HCT116 (cell line): ENCODE results near the gene PDLIM5. TPM values are rescaled to one million over a fixed set of nuclear protein-coding genes. Genes with fewer than 3 reads are reported as not detected.

Experiments
- ATAC-seq: fragments of 200-7000 bp; cut with Tn5 transposase; 2 replicates; pipeline ENCODE4 v1.9.1; 2020; ENCODE audit warnings: mild to moderate bottlenecking, moderate library complexity
- BruUV-seq: library from RNA; stranded (reverse); fragments of 400-500 nt; replicated peaks from 2 replicates; lab custom pipeline; 2021; lab: Mats Ljungman, UMichigan
- CTCF ChIA-PET: fragments of 300-600 bp; sonication (Branson Sonifier 250); formaldehyde crosslinking; loops from one replicate; lab custom pipeline; 2021; ENCODE audit warnings: antibody characterized with exemption; lab: Charles Lee
- POLR2A ChIA-PET: fragments of 300-600, 350-600 bp; sonication (Branson Sonifier 250); formaldehyde crosslinking; loops from one replicate; lab custom pipeline; 2021; ENCODE audit warnings: antibody characterized with exemption; lab: Charles Lee
- RAD21 ChIA-PET, 2 experiments: fragments of 300-600 bp; sonication (Branson Sonifier 250); formaldehyde crosslinking; loops; one replicate each; lab custom pipeline; 2023; ENCODE audit warnings: low total read pairs in 2 of 2; ENCODE audit not compliant: uncharacterized antibody in 2 of 2, unreplicated experiment in 2 of 2, low non-redundant PET in 1 of 2; lab: Charles Lee
- DNase-seq: peaks from one replicate; pipeline ENCODE4 v3.0.0-alpha.2; 2010; ENCODE audit warnings: low read depth, low spot score
- H2AFZ ChIP-seq: fragments of 200-600 bp; shearing (Covaris generic), sonication (generic); 2 replicates; pipeline ENCODE4 v1.6.1; 2017; ENCODE audit warnings: low read depth, mixed run types, mixed read lengths, antibody characterized with exemption, low read length; ENCODE audit not compliant: poor library complexity, severe bottlenecking
- H3K27ac ChIP-seq: 2 replicates; pipeline ENCODE4 v1.5.1; 2012; ENCODE audit warnings: low read depth, low read length
- H3K27me3 ChIP-seq: fragments of 200-600 bp; sonication (generic); 2 replicates; pipeline ENCODE4 v1.6.1; 2016; ENCODE audit warnings: mixed run types, low read length, mixed read lengths; ENCODE audit not compliant: insufficient read depth
- H3K36me3 ChIP-seq, 2 experiments: fragments of 200-500 bp in 1 of 2; fragments of 200-600 bp in 1 of 2; sonication (Bioruptor generic) in 1 of 2; sonication (generic) in 1 of 2; 2 replicates each; pipeline versions ENCODE4 v1.5.1 to v1.6.1; 2014 to 2016; ENCODE audit warnings: low read length in 2 of 2, inconsistent platforms in 1 of 2, mixed read lengths in 1 of 2, mixed run types in 1 of 2; ENCODE audit not compliant: insufficient read depth in 2 of 2, control insufficient read depth in 1 of 2
- H3K4me1 ChIP-seq, 2 experiments: fragments of 200-600 bp in 1 of 2; sonication (generic) in 1 of 2; 2 replicates each; pipeline versions ENCODE4 v1.5.1 to v1.6.1; 2012 to 2017; ENCODE audit warnings: low read length in 2 of 2, inconsistent platforms in 1 of 2, mild to moderate bottlenecking in 1 of 2, mixed read lengths in 1 of 2, mixed run types in 1 of 2, moderate library complexity in 1 of 2; ENCODE audit not compliant: insufficient read depth in 2 of 2, control insufficient read depth in 1 of 2
- H3K4me2 ChIP-seq: fragments of 200-600 bp; sonication (generic); 2 replicates; pipeline ENCODE4 v1.6.1; 2017; ENCODE audit warnings: mixed run types, low read length, mixed read lengths
- H3K4me3 ChIP-seq, 2 experiments: fragments of 200-600 bp in 1 of 2; sonication (generic) in 1 of 2; replicated peaks in 1 of 2; 2 replicates each; pipeline ENCODE4 v1.5.1; 2011 to 2016; ENCODE audit warnings: low read length in 2 of 2, control low read depth in 1 of 2, low read depth in 1 of 2, mild to moderate bottlenecking in 1 of 2, mixed read lengths in 1 of 2, mixed run types in 1 of 2
- H3K79me2 ChIP-seq: fragments of 200-600 bp; sonication (generic); 2 replicates; pipeline ENCODE4 v1.6.1; 2017; ENCODE audit warnings: mild to moderate bottlenecking, mixed run types, low read length, moderate library complexity, mixed read lengths; ENCODE audit not compliant: insufficient read depth
- H3K9ac ChIP-seq: fragments of 200-600 bp; sonication (generic); 2 replicates; pipeline ENCODE4 v1.6.1; 2016; ENCODE audit warnings: low read length, mixed read lengths
- H3K9me2 ChIP-seq: fragments of 200-600 bp; sonication (generic), shearing (Covaris generic); 2 replicates; pipeline ENCODE4 v1.6.1; 2017; ENCODE audit warnings: mixed run types, mild to moderate bottlenecking, moderate library complexity; ENCODE audit not compliant: insufficient read depth
- H3K9me3 ChIP-seq, 2 experiments: fragments of 200-500 bp in 1 of 2; fragments of 200-600 bp in 1 of 2; sonication (Bioruptor generic) in 1 of 2; sonication (generic) in 1 of 2; 2 replicates each; pipeline ENCODE4 v1.6.1; 2014 to 2017; ENCODE audit warnings: low read length in 2 of 2, mixed read lengths in 2 of 2, inconsistent platforms in 1 of 2, low read depth in 1 of 2, mild to moderate bottlenecking in 1 of 2, mixed run types in 1 of 2, moderate library complexity in 1 of 2; ENCODE audit not compliant: control insufficient read depth in 1 of 2, insufficient read depth in 1 of 2
- H4K20me1 ChIP-seq: fragments of 200-600 bp; sonication (generic), shearing (Covaris generic); 2 replicates; pipeline ENCODE4 v1.6.1; 2017; ENCODE audit warnings: mixed run types, mild to moderate bottlenecking, moderate library complexity; ENCODE audit not compliant: insufficient read depth
- CBX3 ChIP-seq: IDR thresholded peaks from 2 replicates; pipeline ENCODE4 v1.6.1; 2012; ENCODE audit warnings: low read depth
- CEBPB ChIP-seq: IDR thresholded peaks from 2 replicates; pipeline ENCODE4 v1.6.1; 2012; ENCODE audit warnings: low read depth
- EGR1 ChIP-seq: IDR thresholded peaks from 2 replicates; pipeline ENCODE4 v1.6.1; 2012; ENCODE audit warnings: low read depth
- EZH2 ChIP-seq: fragments of 200-600 bp; sonication (generic); IDR thresholded peaks from 2 replicates; pipeline ENCODE4 v1.6.1; 2017; ENCODE audit warnings: antibody characterized with exemption, mixed run types
- EZH2phosphoT487 ChIP-seq: fragments of 200-600 bp; IDR thresholded peaks from 2 replicates; pipeline ENCODE4 v1.6.1; 2018; ENCODE audit warnings: antibody characterized with exemption, borderline replicate concordance
- MAX ChIP-seq: IDR thresholded peaks from 2 replicates; pipeline ENCODE4 v1.6.1; 2012
- POLR2A ChIP-seq: IDR thresholded peaks from 2 replicates; pipeline ENCODE4 v1.7.0; 2011; ENCODE audit warnings: borderline replicate concordance; ENCODE audit not compliant: insufficient read depth, insufficient read length; ENCODE audit errors: extremely low read depth
- POLR2AphosphoS5 ChIP-seq: IDR thresholded peaks from 2 replicates; pipeline ENCODE4 v1.6.1; 2011; ENCODE audit warnings: mild to moderate bottlenecking, low read depth, low read length, moderate library complexity
- RAD21 ChIP-seq: IDR thresholded peaks from 2 replicates; pipeline ENCODE4 v1.6.1; 2012; ENCODE audit warnings: low read depth, mild to moderate bottlenecking
- REST ChIP-seq: IDR thresholded peaks from 2 replicates; pipeline ENCODE4 v1.6.1; 2012; ENCODE audit warnings: low read depth
- SP1 ChIP-seq: IDR thresholded peaks from 2 replicates; pipeline ENCODE4 v1.6.1; 2012; ENCODE audit warnings: low read depth
- TCF7L2 ChIP-seq: IDR thresholded peaks from 2 replicates; pipeline ENCODE4 v1.7.0; 2011; ENCODE audit warnings: borderline replicate concordance, inconsistent platforms; ENCODE audit not compliant: insufficient read depth, insufficient read length; ENCODE audit errors: extremely low read depth
- YY1 ChIP-seq: IDR thresholded peaks from 2 replicates; pipeline ENCODE4 v1.6.1; 2011; ENCODE audit warnings: low read length, low read depth, moderate library complexity, mild to moderate bottlenecking; ENCODE audit not compliant: insufficient replicate concordance; ENCODE audit errors: extremely low read depth
- ZFX ChIP-seq: fragments of 450-650 bp; IDR thresholded peaks from 2 replicates; pipeline ENCODE4 v1.6.1; 2017
- intact Hi-C: fragments of 100-400 bp; cut with micrococcal nuclease; formaldehyde crosslinking; loops from 2 replicates; pipeline ENCODE4 v1.10.0; 2022
- total RNA-seq: library from RNA; stranded (reverse); gene quantifications from one replicate; pipeline ENCODE4 v1.2.1, GENCODE V29; 2021; ENCODE audit not compliant: unreplicated experiment

Gene PDLIM5
- total RNA-seq, 1 experiment from 2014 or later: 130 TPM

GRCh38 chr4:94700298-94700697, 248.6 kb downstream of the PDLIM5 start:
- Histone ChIP-seq H3K9me2 (0 out of 2 replicates have a peak, but pooled peaks cover 4% of the 10 kb centered on the region), H3K27me3 (no peaks in the 10 kb centered on the region), H3K4me3 (no peak overlapping the region), H3K4me1 (no peaks in the 10 kb centered on the region), H3K4me2 (no peak overlapping the region), H3K36me3 (no peaks in the 10 kb centered on the region), H3K9me3 (no peaks in the 10 kb centered on the region), H4K20me1 (no peaks in the 10 kb centered on the region), H2AFZ (no peak overlapping the region), H3K27ac (no peak overlapping the region), H3K79me2 (no peaks in the 10 kb centered on the region), H3K9ac (no peak overlapping the region)
- POLR2A ChIA-PET: no interaction called here
- CTCF ChIA-PET: no interaction called here
- TF ChIP-seq MAX: no peak
- no peak for TF ChIP-seq SP1
- no peak for ATAC-seq
- DNase-seq: no peak
- BruUV-seq: no TSS peak
- RAD21 ChIA-PET: no interaction called here
- intact Hi-C loops: no loop called here

- no peak overlapping the region for H3K4me2 ChIP-seq
- ATAC-seq: no peak
- POLR2A ChIA-PET: no interaction called here
- no peak for TF ChIP-seq POLR2A
- TF ChIP-seq RAD21: no peak
- TF ChIP-seq ZFX: no peak
- no peak for TF ChIP-seq TCF7L2
- no peak for TF ChIP-seq CBX3
- no peak for TF ChIP-seq EZH2
- TF ChIP-seq YY1: no peak
- no peak for TF ChIP-seq CEBPB
- no peak for TF ChIP-seq EZH2phosphoT487
- TF ChIP-seq POLR2AphosphoS5: no peak
- TF ChIP-seq EGR1: no peak
- TF ChIP-seq REST: no peak
- TF ChIP-seq SP1: no peak
- TF ChIP-seq MAX: no peak
Observed at GRCh38 chr4:94701631-94702300, 250.0 kb downstream of the PDLIM5 start.

More at GRCh38 chr4:94701631-94702300, 250.0 kb downstream of the PDLIM5 start:
- no peak overlapping the region for H3K9ac ChIP-seq
- no peaks in the 10 kb centered on the region for H3K4me1 ChIP-seq
- ChIA-PET CTCF (no interaction called here), RAD21 (no interaction called here)
- H3K79me2 ChIP-seq: no peaks in the 10 kb centered on the region
- 0 out of 2 replicates have a peak, but pooled peaks cover 4% of the 10 kb centered on the region for H3K9me2 ChIP-seq
- no peaks in the 10 kb centered on the region for H4K20me1 ChIP-seq
- H3K27me3 ChIP-seq: no peaks in the 10 kb centered on the region
- no peaks in the 10 kb centered on the region for H3K9me3 ChIP-seq
- no peak for DNase-seq
- intact Hi-C loops: no loop called here
- no TSS peak for BruUV-seq
- no peak overlapping the region for H3K4me3 ChIP-seq
- H3K36me3 ChIP-seq: no peaks in the 10 kb centered on the region
- no peak overlapping the region for H2AFZ ChIP-seq
- no peak overlapping the region for H3K27ac ChIP-seq
